Activated CD4-positive, alpha-beta T cell treated with anti-CD3 and anti-CD28 coated beads, Interleukin-2, Interleukin-6, amounts not matched to agents 100 ng/mL and 50 ng/mL, durations not matched to agents 16 hours and 8 hours (primary cell): ENCODE data around the gene CRIP2.

Source experiments
- DNase-seq: peaks from one replicate; pipeline ENCODE4 v3.0.0-alpha.2; 2020

Gene CRIP2

GRCh38 chr14:105477660-105478397 lies 3.2 kb downstream of the CRIP2 start:
- no peak for DNase-seq

- DNase-seq = no peak
Observed at GRCh38 chr14:105478398-105479251, 4.0 kb downstream of the CRIP2 start.

- no peak for DNase-seq
Observed at GRCh38 chr14:105479431-105480158, 5.0 kb downstream of the CRIP2 start.

- DNase-seq = no peak
Observed at GRCh38 chr14:105480199-105480746, 5.7 kb downstream of the CRIP2 start.

- DNase-seq = peak; percentile 94
Observed at GRCh38 chr14:105480807-105481801, 6.5 kb downstream of the CRIP2 start.

- DNase-seq = peak; percentile 95
Observed at GRCh38 chr14:105481886-105482457, 7.4 kb downstream of the CRIP2 start.

- no peak for DNase-seq
Observed at GRCh38 chr14:105482486-105483110, 8.0 kb downstream of the CRIP2 start.

- DNase-seq = no peak
Observed at GRCh38 chr14:105483300-105484068, 8.9 kb downstream of the CRIP2 start.

- no peak for DNase-seq
Observed at GRCh38 chr14:105484069-105484996, 9.7 kb downstream of the CRIP2 start.

GRCh38 chr14:105484997-105485393 lies 10.4 kb downstream of the CRIP2 start:
- DNase-seq = no peak

GRCh38 chr14:105485739-105486162 lies 11.1 kb downstream of the CRIP2 start:
- peak; percentile 59 for DNase-seq

GRCh38 chr14:105486163-105486973 lies 11.7 kb downstream of the CRIP2 start, which contains the start of gene CRIP1:
CRIP1 (plus strand) TSS chr14:105486886; CDS start chr14:105487260, 374 bp downstream.
- no peak for DNase-seq

- DNase-seq = peak; percentile 77
Observed at GRCh38 chr14:105486974-105487448, 12.4 kb downstream of the CRIP2 start.

GRCh38 chr14:105487449-105487985 lies 12.9 kb downstream of the CRIP2 start:
- peak; percentile 75 for DNase-seq

GRCh38 chr14:105487986-105488777 lies 13.6 kb downstream of the CRIP2 start:
- peak; percentile 36 for DNase-seq

GRCh38 chr14:105488781-105489541 lies 14.3 kb downstream of the CRIP2 start:
- DNase-seq = no peak
